ENCODE measurements around the gene FRS3. TPM values are rescaled to one million over a fixed set of nuclear protein-coding genes. Genes with fewer than 3 reads are reported as not detected.

FRS3 gene
- total RNA-seq, 1 donor from 2014 or later, result 3.4 TPM

GRCh38 chr6:41744236-41744787, 35.4 kb downstream of the FRS3 start:
- DNase-seq (ENCODE audit: extremely low read depth, low read depth, low spot score), result no peak

DNA sequence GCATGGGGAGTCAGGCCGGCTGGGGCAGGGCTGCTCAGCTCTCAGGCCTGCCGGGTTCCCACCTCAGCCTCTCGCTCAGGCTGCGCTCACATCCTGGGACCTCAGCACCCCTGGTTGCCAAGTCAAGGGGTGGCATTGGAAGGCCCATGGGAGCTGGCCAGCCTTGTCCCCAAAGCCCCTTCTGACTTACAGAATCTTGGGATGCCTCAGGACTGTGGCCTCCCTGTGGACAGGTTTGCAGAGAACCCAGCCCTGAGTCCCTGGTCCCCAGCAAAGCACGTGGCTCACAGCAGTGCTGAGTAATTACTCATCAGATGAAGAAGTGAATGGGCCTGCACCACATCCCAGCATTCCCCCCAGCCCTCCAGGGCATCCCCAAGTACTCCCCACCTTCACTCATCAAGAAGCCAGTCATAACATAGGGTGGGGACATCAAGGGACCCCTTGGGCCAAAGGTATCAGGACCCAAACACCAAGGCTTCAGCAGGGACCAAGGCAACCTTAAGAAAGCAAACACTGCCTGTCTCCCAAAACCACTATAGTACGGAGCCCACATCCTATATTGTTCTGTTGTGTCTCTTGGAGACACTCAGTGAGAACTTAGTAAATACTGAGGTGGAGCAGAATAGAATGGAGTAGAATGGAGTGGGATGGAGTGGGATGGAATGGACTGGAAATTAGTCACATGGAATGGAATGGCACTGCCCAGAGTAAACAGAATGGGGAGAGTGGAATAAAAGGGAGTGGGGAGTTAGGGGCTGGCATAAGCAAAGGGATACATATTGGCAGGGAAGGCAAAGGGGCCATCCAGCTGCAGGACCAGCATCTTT, 36.1 kb downstream of the FRS3 start:
- DNase-seq (ENCODE audit: extremely low read depth, low read depth, low spot score), result no peak

- DNase-seq (ENCODE audit: extremely low read depth, low read depth, low spot score), result no peak
Measured at GRCh38 chr6:41741625-41742490, 37.8 kb downstream of the FRS3 start.

- DNase-seq (ENCODE audit: extremely low read depth, low read depth, low spot score), result no peak
Measured at GRCh38 chr6:41740366-41741162, 39.1 kb downstream of the FRS3 start.

DNA sequence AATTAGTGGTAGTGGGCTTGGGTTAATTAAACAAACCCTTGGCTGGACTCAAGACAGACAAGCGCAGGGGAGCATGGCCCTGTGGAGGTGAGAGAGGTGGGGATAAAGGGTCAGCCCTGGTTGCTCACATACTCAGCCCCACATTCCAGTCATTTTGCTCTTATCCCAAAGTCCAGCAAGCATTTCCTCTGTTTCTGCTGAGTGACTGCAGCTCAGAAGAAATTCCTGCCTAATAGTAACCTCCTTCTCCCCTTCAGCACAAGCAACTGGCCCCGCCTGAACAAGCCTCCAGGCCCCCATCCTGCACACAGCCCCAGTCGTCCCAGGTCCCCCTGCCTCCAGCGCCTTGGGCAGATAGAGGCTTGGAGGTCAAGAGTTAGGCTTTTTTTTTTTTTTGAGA, 40.7 kb downstream of the FRS3 start:
- DNase-seq (ENCODE audit: extremely low read depth, low read depth, low spot score), result no peak

DNA sequence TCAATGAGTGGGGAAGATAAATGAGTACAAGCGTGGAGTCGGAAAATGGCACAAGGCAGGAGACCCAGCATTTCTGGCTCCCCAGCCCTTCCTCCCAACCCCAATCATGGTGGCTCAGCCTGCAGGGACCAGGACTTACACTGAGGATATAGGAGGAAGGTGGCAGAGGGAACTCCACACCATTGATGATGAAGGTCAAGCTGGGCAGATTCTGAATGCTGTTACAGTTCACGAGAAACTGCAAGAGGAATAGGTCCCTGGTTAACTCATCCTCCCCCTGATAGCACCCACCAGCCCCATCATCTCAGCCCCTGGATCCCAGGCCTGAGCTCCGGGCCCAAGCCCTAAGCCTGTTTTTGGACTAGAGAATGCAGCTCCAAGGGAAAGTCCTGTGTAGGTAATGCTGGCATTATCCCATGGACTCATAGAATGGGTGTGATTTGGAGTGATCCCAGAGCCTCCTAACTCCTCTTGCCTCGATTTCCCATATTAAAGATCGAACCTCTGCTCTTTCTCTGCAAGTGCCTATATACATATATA, 42.0 kb downstream of the FRS3 start:
- no peak for DNase-seq (ENCODE audit: extremely low read depth, low read depth, low spot score)

- DNase-seq (ENCODE audit: extremely low read depth, low read depth, low spot score), result no peak
Measured at GRCh38 chr6:41736800-41737555, 42.7 kb downstream of the FRS3 start.

DNA sequence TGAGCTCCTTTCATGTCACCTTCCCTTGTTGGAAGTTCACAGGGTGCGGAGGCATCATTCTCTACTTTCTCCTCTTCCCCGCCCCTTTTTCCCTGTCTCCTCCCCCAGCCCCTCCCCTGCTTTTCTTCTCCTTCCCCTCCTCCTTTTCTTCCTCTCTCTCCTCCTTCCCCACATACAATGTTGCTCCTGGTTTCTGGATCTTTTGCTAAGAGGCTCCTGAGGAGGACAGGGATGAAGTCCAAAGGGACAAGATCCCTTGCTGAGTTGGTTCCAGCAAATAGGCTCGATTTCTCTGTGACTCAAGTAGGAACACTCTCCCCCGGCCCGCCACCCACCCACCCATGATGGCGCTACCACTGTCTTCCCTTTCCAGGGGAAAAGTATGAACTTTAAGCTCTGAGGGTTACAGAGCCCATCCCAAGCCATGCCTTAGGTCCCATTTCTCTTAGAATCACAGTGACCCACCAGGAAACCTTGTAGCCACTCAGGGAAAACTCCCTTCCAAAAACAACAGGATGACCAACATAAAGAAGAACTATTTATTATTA, 43.4 kb downstream of the FRS3 start:
- DNase-seq (ENCODE audit: extremely low read depth, low read depth, low spot score), result no peak

DNA sequence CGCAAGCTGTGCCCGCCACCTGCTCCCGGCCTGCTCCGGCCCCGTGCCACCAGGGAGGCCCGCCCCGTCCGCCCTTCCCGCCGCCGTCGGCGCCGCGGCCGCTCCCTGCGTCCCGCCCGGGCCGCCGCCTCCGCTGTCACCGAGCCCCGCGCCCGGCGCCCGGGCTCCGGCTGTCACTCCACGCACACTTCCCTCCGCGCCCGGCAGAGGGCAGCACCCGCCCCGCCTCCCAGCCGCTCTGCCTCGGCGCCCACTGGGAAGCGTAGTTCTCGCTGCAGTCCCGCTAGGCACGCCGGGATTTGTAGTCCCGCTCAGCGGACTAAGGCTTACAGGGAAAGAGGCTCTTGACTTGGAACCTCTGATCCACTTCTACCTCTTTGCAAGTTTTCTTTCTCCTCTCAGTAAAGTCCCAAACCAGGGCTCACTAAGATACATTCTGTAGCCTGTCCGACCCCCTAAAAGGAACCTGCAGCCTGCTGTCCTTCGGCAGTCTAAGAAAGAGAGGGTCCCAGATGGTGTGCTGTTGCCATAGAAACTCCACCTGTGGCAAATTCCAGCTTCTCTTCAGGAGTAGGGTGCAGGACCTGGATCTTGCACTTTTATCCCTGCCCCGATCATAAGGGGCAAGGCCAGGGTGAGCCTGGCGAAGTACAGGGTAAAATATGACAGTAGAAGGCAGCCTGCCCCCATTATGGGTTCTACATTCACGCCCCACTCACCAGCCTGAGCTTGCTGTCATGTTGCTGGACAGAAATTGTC, 44.1 kb downstream of the FRS3 start, which contains the start of gene TFEB:
Gene TFEB, minus strand, starts transcription at position 182 of the 759 bp plus-strand sequence. CDS start 44,395 bp downstream, outside the sequence.
- peak; percentile 37 for DNase-seq (ENCODE audit: extremely low read depth, low read depth, low spot score)

GRCh38 chr6:41734666-41735426, 44.9 kb downstream of the FRS3 start:
- DNase-seq (ENCODE audit: extremely low read depth, low read depth, low spot score), result no peak

- no peak for DNase-seq (ENCODE audit: extremely low read depth, low read depth, low spot score)
Measured at GRCh38 chr6:41733707-41734665, 45.7 kb downstream of the FRS3 start.

GRCh38 chr6:41733360-41733706, 46.4 kb downstream of the FRS3 start:
- DNase-seq (ENCODE audit: extremely low read depth, low read depth, low spot score), result no peak

GRCh38 chr6:41732591-41733359, 46.9 kb downstream of the FRS3 start:
- DNase-seq (ENCODE audit: extremely low read depth, low read depth, low spot score), result no peak

DNA sequence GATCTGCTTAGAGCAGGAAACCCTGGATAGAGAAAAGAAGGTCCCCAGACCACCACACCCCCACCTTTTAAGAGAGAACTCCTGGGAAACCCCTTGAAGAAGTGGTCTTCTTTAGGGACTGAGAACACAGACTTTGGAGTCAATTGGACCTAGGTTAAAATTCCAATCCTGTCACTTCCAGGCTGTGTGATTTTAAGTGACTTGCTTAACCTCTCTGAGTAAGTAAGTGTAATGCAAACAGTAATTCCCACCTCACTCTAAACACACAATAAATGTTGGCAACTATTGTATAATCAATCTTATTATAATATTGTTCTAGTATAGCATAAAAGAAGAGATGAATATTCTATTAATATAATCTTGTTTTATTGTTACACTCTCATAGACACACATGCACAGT, 47.6 kb downstream of the FRS3 start:
- DNase-seq (ENCODE audit: extremely low read depth, low read depth, low spot score), result no peak

DNA sequence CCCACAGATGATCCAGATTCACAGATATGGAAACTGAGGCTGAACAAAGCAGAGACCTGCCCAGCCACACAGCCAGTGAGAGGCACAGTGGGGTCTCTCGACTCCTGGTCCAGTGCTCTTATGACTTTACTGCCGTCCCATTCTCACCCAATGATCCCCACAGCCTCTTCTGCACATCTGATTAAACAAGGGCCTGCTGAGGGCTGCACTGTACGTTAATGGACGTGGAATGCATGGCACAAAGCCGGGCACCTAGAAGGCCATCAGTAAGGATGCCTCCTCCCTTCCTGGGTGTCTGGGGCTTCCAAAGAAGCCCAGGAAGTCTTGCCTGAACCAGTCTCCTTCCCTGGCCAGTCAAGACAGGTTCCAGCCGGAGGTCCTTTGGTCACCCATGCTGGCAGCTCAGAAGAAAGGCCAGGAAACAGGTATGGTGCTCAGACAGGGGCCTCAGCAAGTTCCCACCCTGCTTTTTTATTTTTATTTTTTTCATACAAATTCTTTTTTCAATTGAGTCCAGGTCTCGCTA, 48.1 kb downstream of the FRS3 start:
- no peak for DNase-seq (ENCODE audit: extremely low read depth, low read depth, low spot score)

Data from glomerular endothelial cell (primary cell).